ENCODE results near the gene PSMA7.
"Not testable (repeated sequence)": the region's sequence is repeated elsewhere in the genome, so short reads cannot be mapped to it uniquely, and the experiment has no call there.

Gene PSMA7

GRCh38 chr20:62118113-62119043 lies 24.8 kb downstream of the PSMA7 start:
- DNase-seq, result no peak

- DNase-seq, result peak; percentile 64
Measured at GRCh38 chr20:62117658-62118057, 25.5 kb downstream of the PSMA7 start.

GRCh38 chr20:62117362-62117646 lies 25.9 kb downstream of the PSMA7 start:
- no peak for DNase-seq

GRCh38 chr20:62116558-62117361 lies 26.4 kb downstream of the PSMA7 start:
- DNase-seq, result no peak

- DNase-seq, result not testable (repeated sequence)
Measured at GRCh38 chr20:62115800-62116407, 27.3 kb downstream of the PSMA7 start.

- no peak for DNase-seq
Measured at GRCh38 chr20:62114894-62115293, 28.3 kb downstream of the PSMA7 start.

GRCh38 chr20:62112368-62112767 lies 30.8 kb downstream of the PSMA7 start:
- DNase-seq, result no peak

- DNase-seq, result no peak
Measured at GRCh38 chr20:62111148-62111547, 32.0 kb downstream of the PSMA7 start.

GRCh38 chr20:62105592-62105991 lies 37.6 kb downstream of the PSMA7 start:
- DNase-seq, result no peak

GRCh38 chr20:62104791-62105345 lies 38.3 kb downstream of the PSMA7 start:
- no peak for DNase-seq

GRCh38 chr20:62104234-62104789 lies 38.9 kb downstream of the PSMA7 start:
- no peak for DNase-seq

GRCh38 chr20:62103508-62104233 lies 39.5 kb downstream of the PSMA7 start:
- DNase-seq, result no peak

GRCh38 chr20:62101078-62101477 lies 42.1 kb downstream of the PSMA7 start:
- DNase-seq, result no peak

GRCh38 chr20:62097881-62098407 lies 45.2 kb downstream of the PSMA7 start:
- DNase-seq, result no peak

- no peak for DNase-seq
Measured at GRCh38 chr20:62096421-62097380, 46.5 kb downstream of the PSMA7 start.

GRCh38 chr20:62089393-62089792 lies 53.8 kb downstream of the PSMA7 start:
- no peak for DNase-seq

GRCh38 chr20:62088258-62089127 lies 54.7 kb downstream of the PSMA7 start:
- peak; percentile 16 for DNase-seq

GRCh38 chr20:62087632-62088031 lies 55.6 kb downstream of the PSMA7 start:
- no peak for DNase-seq

- DNase-seq, result no peak
Measured at GRCh38 chr20:62087227-62087626, 56.0 kb downstream of the PSMA7 start.

All from activated CD4-positive, alpha-beta T cell treated with anti-CD3 and anti-CD28 coated beads, Interleukin-2, Interleukin-6, amounts not matched to agents 100 ng/mL and 50 ng/mL, durations not matched to agents 16 hours and 8 hours (primary cell).